GM19025 (cell line): ENCODE results near the gene AHDC1.
"Not testable (repeated sequence)": the region's sequence is repeated elsewhere in the genome, so short reads cannot be mapped to it uniquely, and the experiment has no call there.

ENCODE experiments used
- ATAC-seq: cut with Tn5 transposase; IDR thresholded peaks from one replicate; pipeline ENCODE4 v1.9.1; 2021; ENCODE audit warnings: mild to moderate bottlenecking, low read depth, moderate library complexity; ENCODE audit not compliant: unreplicated experiment

AHDC1 gene

GRCh38 chr1:27634177-27634984 is 30.4 kb upstream of the AHDC1 start:
- no peak for ATAC-seq

- no peak for ATAC-seq
These were observed 29.8 kb upstream of the AHDC1 start for GRCh38 chr1:27633640-27634176.

GRCh38 chr1:27633298-27633610 is 29.3 kb upstream of the AHDC1 start:
- ATAC-seq, result no peak

- peak; percentile 38 for ATAC-seq
These were observed 28.7 kb upstream of the AHDC1 start for GRCh38 chr1:27632387-27633297.

GRCh38 chr1:27630859-27631491 is 27.0 kb upstream of the AHDC1 start:
- peak; percentile 33 for ATAC-seq

- ATAC-seq, result no peak
These were observed 24.8 kb upstream of the AHDC1 start for GRCh38 chr1:27628712-27629111.

GRCh38 chr1:27627733-27628132 is 23.8 kb upstream of the AHDC1 start:
- not testable (repeated sequence) for ATAC-seq

GRCh38 chr1:27627061-27627460 is 23.1 kb upstream of the AHDC1 start:
- ATAC-seq, result no peak

- ATAC-seq, result no peak
These were observed 22.3 kb upstream of the AHDC1 start for GRCh38 chr1:27626031-27626935.

GRCh38 chr1:27624467-27625178 is 20.7 kb upstream of the AHDC1 start:
- ATAC-seq, result no peak

- ATAC-seq, result no peak
These were observed 19.6 kb upstream of the AHDC1 start for GRCh38 chr1:27623327-27624212.

- no peak for ATAC-seq
These were observed 18.9 kb upstream of the AHDC1 start for GRCh38 chr1:27622828-27623227.

GRCh38 chr1:27621051-27621920 is 17.3 kb upstream of the AHDC1 start:
- no peak for ATAC-seq

- ATAC-seq, result not testable (repeated sequence)
These were observed 16.0 kb upstream of the AHDC1 start for GRCh38 chr1:27619782-27620438.

- ATAC-seq, result no peak
These were observed 14.6 kb upstream of the AHDC1 start for GRCh38 chr1:27618341-27619082.

- no peak for ATAC-seq
These were observed 13.5 kb upstream of the AHDC1 start for GRCh38 chr1:27617420-27617819.
